HTR-8/SVneo (cell line): Measurements from ENCODE around the gene SLC6A18.
"Not testable (repeated sequence)": the region's sequence is repeated elsewhere in the genome, so short reads cannot be mapped to it uniquely, and the experiment has no call there.

Experiments
- DNase-seq: peaks from one replicate; pipeline ENCODE4 v3.0.0; 2011; ENCODE audit warnings: low spot score, mixed read lengths; ENCODE audit not compliant: insufficient read length
- FAIRE-seq: peaks from 2 replicates; lab custom pipeline; 2011; peaks lifted over from hg19 to GRCh38; lab: Jason Lieb, UNC

Gene SLC6A18

GRCh38 chr5:1226839-1227581 lies 1.8 kb downstream of the SLC6A18 start:
- no peak for FAIRE-seq
- DNase-seq: no peak

GRCh38 chr5:1227667-1228066 lies 2.5 kb downstream of the SLC6A18 start:
- FAIRE-seq (peak; percentile 71), DNase-seq (peak; percentile 96)

GRCh38 chr5:1228120-1228519 lies 2.9 kb downstream of the SLC6A18 start:
- FAIRE-seq: no peak
- no peak for DNase-seq

GRCh38 chr5:1229023-1229422 lies 3.8 kb downstream of the SLC6A18 start:
- FAIRE-seq: peak; percentile 75

GRCh38 chr5:1229822-1230221 lies 4.6 kb downstream of the SLC6A18 start:
- peak; percentile 28 for FAIRE-seq
- no peak for DNase-seq

More at GRCh38 chr5:1229023-1229422, 3.8 kb downstream of the SLC6A18 start:
- not testable (repeated sequence) for DNase-seq

- DNase-seq (no peak), FAIRE-seq (no peak)
Measured at GRCh38 chr5:1230551-1230950, 5.4 kb downstream of the SLC6A18 start.

- no peak for DNase-seq
- FAIRE-seq: no peak
Measured at GRCh38 chr5:1231354-1231905, 6.2 kb downstream of the SLC6A18 start.

GRCh38 chr5:1232780-1233179 lies 7.6 kb downstream of the SLC6A18 start:
- no peak for DNase-seq
- no peak for FAIRE-seq

- FAIRE-seq: no peak
- no peak for DNase-seq
Measured at GRCh38 chr5:1235379-1235778, 10.2 kb downstream of the SLC6A18 start.

- DNase-seq: no peak
- FAIRE-seq: no peak
Measured at GRCh38 chr5:1235838-1236237, 10.7 kb downstream of the SLC6A18 start.

GRCh38 chr5:1239505-1240251 lies 14.5 kb downstream of the SLC6A18 start:
- DNase-seq (no peak), FAIRE-seq (no peak)

- FAIRE-seq (no peak), DNase-seq (no peak)
Measured at GRCh38 chr5:1240496-1241260, 15.5 kb downstream of the SLC6A18 start.

- FAIRE-seq (peak; percentile 4), DNase-seq (no peak)
Measured at GRCh38 chr5:1241509-1242080, 16.4 kb downstream of the SLC6A18 start.

- no peak for FAIRE-seq
Measured at GRCh38 chr5:1242733-1243486, 17.7 kb downstream of the SLC6A18 start.

GRCh38 chr5:1243487-1244130 lies 18.4 kb downstream of the SLC6A18 start:
- FAIRE-seq: peak; percentile 33
- no peak for DNase-seq

More at GRCh38 chr5:1242733-1243486, 17.7 kb downstream of the SLC6A18 start:
- DNase-seq: no peak

GRCh38 chr5:1244255-1244654 lies 19.1 kb downstream of the SLC6A18 start:
- FAIRE-seq: no peak
- no peak for DNase-seq

- FAIRE-seq: no peak
Measured at GRCh38 chr5:1244976-1245375, 19.8 kb downstream of the SLC6A18 start.

GRCh38 chr5:1245905-1246576 lies 20.9 kb downstream of the SLC6A18 start:
- DNase-seq (no peak), FAIRE-seq (no peak)

More at GRCh38 chr5:1244976-1245375, 19.8 kb downstream of the SLC6A18 start:
- DNase-seq: peak; percentile 50
